ENCODE results near the gene EFCAB13.

The EFCAB13 gene

DNA sequence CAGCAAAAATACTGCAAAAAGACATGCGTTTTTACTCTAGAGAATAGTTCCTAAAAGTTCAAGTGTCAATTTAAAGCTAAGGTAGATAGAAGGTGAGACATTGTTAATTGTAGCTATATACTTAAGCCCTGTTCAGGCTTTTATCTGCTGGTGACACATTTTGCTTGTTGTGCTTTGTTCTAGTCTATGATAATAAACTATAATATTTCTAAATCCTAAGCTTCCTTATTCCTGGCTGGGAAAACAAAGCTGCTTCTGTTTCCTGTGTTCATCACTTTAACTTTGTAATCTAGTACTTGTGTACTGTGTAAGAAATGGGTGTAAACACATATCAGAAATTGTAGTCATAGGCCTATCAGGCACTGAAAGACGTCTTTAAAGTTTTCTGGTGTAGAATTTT is 77.3 kb downstream of the EFCAB13 start:
- Histone ChIP-seq H3K36me3 (ENCODE audit: control insufficient read depth, insufficient read depth, low read length) (no peaks in the 10 kb centered on the region), H3K27ac (no peak overlapping the region), H2AFZ (no peak overlapping the region), H3K4me2 (ENCODE audit: low read length) (no peak overlapping the region), H3K27me3 (ENCODE audit: control insufficient read depth, insufficient read depth, low read length) (no peaks in the 10 kb centered on the region), H3K79me2 (no peaks in the 10 kb centered on the region), H3K4me1 (no peaks in the 10 kb centered on the region), H3K9ac (no peak overlapping the region), H3K4me3 (ENCODE audit: low read depth, low read length) (no peak overlapping the region), H3K9me3 (ENCODE audit: control insufficient read depth, low read length) (no peaks in the 10 kb centered on the region)
- TF ChIP-seq, protein P1, sequence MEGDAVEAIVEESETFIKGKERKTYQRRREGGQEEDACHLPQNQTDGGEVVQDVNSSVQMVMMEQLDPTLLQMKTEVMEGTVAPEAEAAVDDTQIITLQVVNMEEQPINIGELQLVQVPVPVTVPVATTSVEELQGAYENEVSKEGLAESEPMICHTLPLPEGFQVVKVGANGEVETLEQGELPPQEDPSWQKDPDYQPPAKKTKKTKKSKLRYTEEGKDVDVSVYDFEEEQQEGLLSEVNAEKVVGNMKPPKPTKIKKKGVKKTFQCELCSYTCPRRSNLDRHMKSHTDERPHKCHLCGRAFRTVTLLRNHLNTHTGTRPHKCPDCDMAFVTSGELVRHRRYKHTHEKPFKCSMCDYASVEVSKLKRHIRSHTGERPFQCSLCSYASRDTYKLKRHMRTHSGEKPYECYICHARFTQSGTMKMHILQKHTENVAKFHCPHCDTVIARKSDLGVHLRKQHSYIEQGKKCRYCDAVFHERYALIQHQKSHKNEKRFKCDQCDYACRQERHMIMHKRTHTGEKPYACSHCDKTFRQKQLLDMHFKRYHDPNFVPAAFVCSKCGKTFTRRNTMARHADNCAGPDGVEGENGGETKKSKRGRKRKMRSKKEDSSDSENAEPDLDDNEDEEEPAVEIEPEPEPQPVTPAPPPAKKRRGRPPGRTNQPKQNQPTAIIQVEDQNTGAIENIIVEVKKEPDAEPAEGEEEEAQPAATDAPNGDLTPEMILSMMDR (IDR thresholded peaks at IDR 0.05): no peak

DNA sequence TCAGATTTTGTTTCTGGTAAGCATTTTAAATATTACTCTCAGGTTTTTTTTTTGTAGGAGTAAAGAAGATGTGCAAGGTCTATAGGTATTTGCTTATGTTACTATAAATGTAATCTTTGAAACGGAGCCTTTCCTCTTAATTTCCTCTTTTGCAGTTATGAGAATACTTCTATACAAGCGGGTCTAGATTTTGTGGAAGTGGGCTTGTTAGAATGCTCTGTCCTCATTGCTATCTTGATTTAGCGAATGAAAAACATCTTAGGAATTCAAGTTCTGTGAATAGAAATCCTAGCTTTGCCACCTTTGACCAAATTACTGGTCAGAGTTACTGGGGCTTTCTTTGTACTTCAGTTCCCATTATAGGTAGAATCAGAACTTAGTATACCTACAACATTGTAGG is 80.3 kb downstream of the EFCAB13 start:
- H3K9me3 ChIP-seq (ENCODE audit: control insufficient read depth, low read length): no peaks in the 10 kb centered on the region
- no peaks in the 10 kb centered on the region for H3K27me3 ChIP-seq (ENCODE audit: control insufficient read depth, insufficient read depth, low read length)
- no peak overlapping the region for H3K4me2 ChIP-seq (ENCODE audit: low read length)
- H3K36me3 ChIP-seq (ENCODE audit: control insufficient read depth, insufficient read depth, low read length): no peaks in the 10 kb centered on the region
- TF ChIP-seq, protein P1 (IDR thresholded peaks at IDR 0.05): no peak
- H3K4me1 ChIP-seq: no peaks in the 10 kb centered on the region
- no peak overlapping the region for H3K4me3 ChIP-seq (ENCODE audit: low read depth, low read length)
- H3K9ac ChIP-seq: no peak overlapping the region
- no peak overlapping the region for H3K27ac ChIP-seq
- no peaks in the 10 kb centered on the region for H3K79me2 ChIP-seq
- H2AFZ ChIP-seq: no peak overlapping the region

DNA sequence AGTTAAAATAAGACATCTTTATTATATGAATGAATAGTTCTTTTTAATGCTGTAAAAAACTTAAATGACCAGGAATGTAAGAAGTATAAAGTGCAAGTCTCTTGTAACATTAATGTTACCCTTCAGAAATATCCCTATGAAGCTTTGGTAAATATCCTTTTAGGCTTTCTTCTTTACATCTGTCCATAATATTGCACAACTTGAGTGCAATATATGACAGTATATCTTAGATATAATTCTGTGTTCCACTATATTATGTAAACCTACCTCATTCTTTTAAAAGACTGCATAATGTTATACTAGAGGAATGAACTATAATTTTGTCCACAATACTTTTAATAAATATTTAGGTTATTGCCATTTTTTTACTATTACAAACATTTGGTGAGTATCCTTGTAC is 81.1 kb downstream of the EFCAB13 start:
- H3K9me3 ChIP-seq (ENCODE audit: control insufficient read depth, low read length): no peaks in the 10 kb centered on the region
- H3K4me1 ChIP-seq: no peaks in the 10 kb centered on the region
- H3K4me3 ChIP-seq (ENCODE audit: low read depth, low read length): no peak overlapping the region
- H3K79me2 ChIP-seq: no peaks in the 10 kb centered on the region
- H3K4me2 ChIP-seq (ENCODE audit: low read length): no peak overlapping the region
- H3K27me3 ChIP-seq (ENCODE audit: control insufficient read depth, insufficient read depth, low read length): no peaks in the 10 kb centered on the region
- H3K27ac ChIP-seq: no peak overlapping the region
- no peaks in the 10 kb centered on the region for H3K36me3 ChIP-seq (ENCODE audit: control insufficient read depth, insufficient read depth, low read length)
- no peak overlapping the region for H2AFZ ChIP-seq
- TF ChIP-seq, protein P1 (IDR thresholded peaks at IDR 0.05): no peak
- no peak overlapping the region for H3K9ac ChIP-seq

DNA sequence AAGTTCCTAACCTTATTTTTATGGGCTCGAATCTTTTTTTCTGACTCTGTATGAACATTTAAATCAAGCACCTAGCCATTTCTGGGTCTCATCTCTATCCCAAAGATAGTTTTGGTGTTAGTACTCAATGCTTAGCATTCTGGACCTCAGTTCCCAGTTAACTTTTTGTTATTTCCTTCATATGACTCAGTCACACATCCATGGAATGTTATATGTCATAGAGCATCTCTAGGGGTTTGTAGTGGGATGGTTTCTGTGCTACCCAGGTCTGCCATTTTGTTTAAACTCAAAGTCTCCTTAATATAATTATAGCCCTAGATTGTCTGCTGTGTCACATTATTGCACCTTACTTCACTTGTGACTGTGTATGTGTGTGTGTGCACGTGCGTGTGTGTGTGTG is 90.1 kb downstream of the EFCAB13 start:
- Histone ChIP-seq H3K27ac (no peak overlapping the region), H3K79me2 (no peaks in the 10 kb centered on the region), H3K4me3 (ENCODE audit: low read depth, low read length) (no peak overlapping the region), H2AFZ (no peak overlapping the region), H3K4me1 (peaks cover 11% of the 10 kb centered on the region), H3K9ac (no peak overlapping the region), H3K4me2 (ENCODE audit: low read length) (no peak overlapping the region), H3K27me3 (ENCODE audit: control insufficient read depth, insufficient read depth, low read length) (no peaks in the 10 kb centered on the region), H3K36me3 (ENCODE audit: control insufficient read depth, insufficient read depth, low read length) (no peaks in the 10 kb centered on the region), H3K9me3 (ENCODE audit: control insufficient read depth, low read length) (no peaks in the 10 kb centered on the region)
- TF ChIP-seq, protein P1 (IDR thresholded peaks at IDR 0.05): no peak

DNA sequence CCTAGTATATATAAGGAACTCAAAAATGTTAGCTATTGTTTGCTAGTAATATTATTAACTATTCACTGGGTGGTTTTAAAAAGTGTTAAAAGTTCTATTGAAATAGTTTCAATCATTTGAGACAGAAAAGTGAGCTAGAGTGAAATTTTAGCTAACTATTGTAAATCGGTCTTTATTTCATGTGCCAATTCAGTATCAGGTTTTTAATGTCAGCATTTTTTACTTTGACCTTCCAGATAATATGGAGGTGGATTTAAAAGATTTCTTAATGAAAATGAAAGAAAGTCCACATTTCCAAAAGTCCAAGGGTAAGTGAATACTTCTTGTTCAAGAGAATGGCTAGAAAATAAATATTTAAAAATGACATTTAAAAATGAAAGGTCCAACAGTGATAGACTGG is 90.9 kb downstream of the EFCAB13 start:
- TF ChIP-seq, protein P1 (IDR thresholded peaks at IDR 0.05): no peak
- Histone ChIP-seq H3K9ac (no peak overlapping the region), H3K27me3 (ENCODE audit: control insufficient read depth, insufficient read depth, low read length) (no peaks in the 10 kb centered on the region), H3K4me1 (peaks cover 11% of the 10 kb centered on the region), H3K27ac (no peak overlapping the region), H3K9me3 (ENCODE audit: control insufficient read depth, low read length) (no peaks in the 10 kb centered on the region), H3K36me3 (ENCODE audit: control insufficient read depth, insufficient read depth, low read length) (no peaks in the 10 kb centered on the region), H2AFZ (no peak overlapping the region), H3K79me2 (no peaks in the 10 kb centered on the region), H3K4me2 (ENCODE audit: low read length) (no peak overlapping the region), H3K4me3 (ENCODE audit: low read depth, low read length) (no peak overlapping the region)
